ENCODE data around the gene PITX3. TPM values are rescaled to one million over a fixed set of nuclear protein-coding genes. Genes with fewer than 3 reads are reported as not detected.

Gene PITX3
- 1 to 10 TPM; 1.1 to 1.4 TPM for total RNA-seq

GRCh38 chr10:102241444-102242117, at the start of gene PITX3:
Gene PITX3, minus strand, starts transcription at chr10:102241512. Its CDS starts 9,432 bp downstream, at chr10:102232080.
- H3K4me3 Mint-ChIP-seq = peak within 1 kb of the TSS; percentile 64
- intact Hi-C loops (cut with micrococcal nuclease) = loop anchor here (5.0 kb wide), 1 partner anchor 401 kb away; the partner anchor contains the start of gene TRIM8
- ChIA-PET POLR2A (interaction anchor here (0.5 to 1.1 kb wide), 3 partner anchors 9 to 157 kb away, joined by 3 to 4 read pairs (median 3); no protein-coding TSS in a partner anchor), CTCF (interaction anchor here (0.6 to 19.9 kb wide), 5 partner anchors 11 to 111 kb away, joined by 3 to 1053 read pairs (median 4); no protein-coding TSS in a partner anchor)
- H3K36me3 Mint-ChIP-seq = peaks cover 4% of the 10 kb centered on the region
- H3K9me3 Mint-ChIP-seq = no peaks in the 10 kb centered on the region
- H3K4me1 Mint-ChIP-seq (ENCODE audit: low read depth) = peaks cover 24% of the 10 kb centered on the region
- peak; percentile 95 for DNase-seq
- H3K27ac Mint-ChIP-seq = no peak within 1 kb of the TSS
- peaks cover 19% of the 10 kb centered on the region for H3K27me3 Mint-ChIP-seq

DNA sequence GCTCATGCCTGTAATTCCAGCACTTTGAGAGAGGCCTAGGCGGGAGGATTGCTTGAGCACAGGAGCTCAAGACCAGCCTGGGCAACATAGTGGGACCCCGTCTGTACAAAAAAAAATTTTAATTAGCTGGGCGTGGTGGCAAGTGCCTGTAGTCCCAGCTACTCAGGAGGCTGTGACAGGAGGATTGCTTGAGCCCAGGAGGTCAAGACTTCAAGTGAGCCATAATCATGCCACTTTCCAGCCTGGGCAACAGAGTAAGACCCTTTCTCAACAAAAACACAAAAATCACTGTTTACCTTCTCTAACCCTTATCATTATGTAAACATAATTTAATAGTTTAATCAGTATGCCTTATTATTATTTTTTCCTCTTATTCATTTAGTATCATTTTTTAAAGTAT, 48.5 kb upstream of the PITX3 start:
- intact Hi-C loops (cut with micrococcal nuclease) = loop anchor here (5.0 kb wide), 2 partner anchors 58 to 103 kb away; no protein-coding TSS in a partner anchor
- ChIA-PET POLR2A (no interaction called here), CTCF (interaction anchor here (1.6 kb wide), 2 partner anchors 23 to 59 kb away, joined by 4 to 6 read pairs; no protein-coding TSS in a partner anchor)
- H3K4me3 Mint-ChIP-seq = no peak overlapping the region
- H3K27ac Mint-ChIP-seq = no peak overlapping the region
- H3K27me3 Mint-ChIP-seq = no peaks in the 10 kb centered on the region
- H3K9me3 Mint-ChIP-seq = no peaks in the 10 kb centered on the region
- peaks cover 51% of the 10 kb centered on the region for H3K4me1 Mint-ChIP-seq (ENCODE audit: low read depth)
- DNase-seq = no peak
- peaks cover 18% of the 10 kb centered on the region for H3K36me3 Mint-ChIP-seq

GRCh38 chr10:102289356-102289755, 48.0 kb upstream of the PITX3 start:
- Mint-ChIP-seq H3K27ac (no peak overlapping the region), H3K9me3 (no peaks in the 10 kb centered on the region), H3K36me3 (peaks cover 18% of the 10 kb centered on the region), H3K4me1 (ENCODE audit: low read depth) (peaks cover 56% of the 10 kb centered on the region), H3K27me3 (no peaks in the 10 kb centered on the region), H3K4me3 (no peak overlapping the region)
- ChIA-PET POLR2A (no interaction called here), CTCF (interaction anchor here (1.2 to 1.6 kb wide), 2 partner anchors 22 to 70 kb away, joined by 3 to 4 read pairs; no protein-coding TSS in a partner anchor)
- intact Hi-C loops (cut with micrococcal nuclease) = loop anchor here (5.0 kb wide), 2 partner anchors 57 to 102 kb away; no protein-coding TSS in a partner anchor
- no peak for DNase-seq

DNA sequence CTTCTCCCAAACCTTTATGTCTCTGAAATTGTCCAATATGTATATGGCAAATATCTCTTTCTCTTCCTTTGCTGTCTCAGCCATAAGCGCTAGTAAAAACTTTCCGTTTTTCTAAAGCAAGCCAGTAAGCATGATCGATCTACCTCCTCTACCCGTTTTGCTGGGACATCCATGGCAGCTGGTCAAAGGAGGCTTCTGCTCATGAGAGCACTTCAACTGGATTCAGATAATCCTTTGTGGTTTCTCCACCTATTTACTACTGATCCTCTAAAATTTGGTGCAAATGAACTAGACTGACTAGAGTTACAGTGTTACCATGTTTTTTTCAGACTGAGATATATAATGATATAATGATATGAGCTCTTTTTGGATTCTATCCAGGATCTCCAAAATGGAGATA, 46.7 kb upstream of the PITX3 start:
- POLR2A ChIA-PET = interaction anchor here (0.7 to 6.1 kb wide), 2 partner anchors 20 to 71 kb away, joined by 3 to 63 read pairs; no protein-coding TSS in a partner anchor
- Mint-ChIP-seq H3K9me3 (no peaks in the 10 kb centered on the region), H3K36me3 (peaks cover 18% of the 10 kb centered on the region), H3K4me3 (no peak overlapping the region), H3K4me1 (ENCODE audit: low read depth) (peaks cover 70% of the 10 kb centered on the region), H3K27ac (peak overlapping the region; percentile 76), H3K27me3 (no peaks in the 10 kb centered on the region)
- CTCF ChIA-PET = interaction anchor here (1.0 to 1.3 kb wide), 2 partner anchors 20 to 56 kb away, joined by 3 to 4 read pairs; no protein-coding TSS in a partner anchor
- intact Hi-C loops (cut with micrococcal nuclease) = loop anchor here (5.0 kb wide), 2 partner anchors 56 to 101 kb away; no protein-coding TSS in a partner anchor
- no peak for DNase-seq

DNA sequence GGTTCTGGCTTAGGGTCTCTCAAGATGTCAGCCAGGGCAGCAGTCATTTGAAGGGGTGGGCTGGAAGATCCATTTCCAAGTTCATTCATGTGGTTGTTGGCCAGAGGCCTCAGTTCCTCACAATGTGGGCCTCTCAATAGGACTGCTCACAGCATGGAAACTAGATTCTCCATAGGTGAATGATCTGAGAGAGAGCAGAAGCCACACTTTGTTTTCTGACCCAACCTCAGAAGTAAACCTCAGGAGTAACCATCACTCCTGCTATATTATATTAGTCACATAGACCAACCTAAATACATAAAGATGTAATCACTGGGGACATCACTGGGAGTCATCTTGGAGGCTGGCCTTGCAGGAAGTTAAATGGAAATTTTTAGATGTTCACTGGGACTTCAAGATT, 46.2 kb upstream of the PITX3 start:
- H3K4me1 Mint-ChIP-seq (ENCODE audit: low read depth) = peaks cover 74% of the 10 kb centered on the region
- intact Hi-C loops (cut with micrococcal nuclease) = loop anchor here (5.0 kb wide), 2 partner anchors 55 to 100 kb away; no protein-coding TSS in a partner anchor
- H3K4me3 Mint-ChIP-seq = no peak overlapping the region
- ChIA-PET CTCF (interaction anchor here (1.0 to 1.3 kb wide), 3 partner anchors 19 to 60 kb away, joined by 3 to 4 read pairs (median 3); no protein-coding TSS in a partner anchor), POLR2A (interaction anchor here (0.7 to 6.1 kb wide), 3 partner anchors 13 to 71 kb away, joined by 3 to 63 read pairs (median 3); no protein-coding TSS in a partner anchor)
- DNase-seq = peak; percentile 38
- H3K27ac Mint-ChIP-seq = peak overlapping the region; percentile 76
- H3K36me3 Mint-ChIP-seq = peaks cover 18% of the 10 kb centered on the region
- H3K9me3 Mint-ChIP-seq = no peaks in the 10 kb centered on the region
- no peaks in the 10 kb centered on the region for H3K27me3 Mint-ChIP-seq

GRCh38 chr10:102286216-102286615, 44.9 kb upstream of the PITX3 start:
- no peaks in the 10 kb centered on the region for H3K27me3 Mint-ChIP-seq
- DNase-seq = no peak
- peaks cover 77% of the 10 kb centered on the region for H3K4me1 Mint-ChIP-seq (ENCODE audit: low read depth)
- intact Hi-C loops (cut with micrococcal nuclease) = loop anchor here (5.0 kb wide), 2 partner anchors 54 to 99 kb away; no protein-coding TSS in a partner anchor
- H3K4me3 Mint-ChIP-seq = no peak overlapping the region
- ChIA-PET POLR2A (interaction anchor here (1.4 to 6.1 kb wide), 2 partner anchors 14 to 18 kb away, joined by 3 to 63 read pairs; no protein-coding TSS in a partner anchor), CTCF (interaction anchor here (0.7 to 4.1 kb wide), 6 partner anchors 36 to 299 kb away, joined by 3 to 32 read pairs (median 4); no protein-coding TSS in a partner anchor)
- no peaks in the 10 kb centered on the region for H3K9me3 Mint-ChIP-seq
- H3K36me3 Mint-ChIP-seq = peaks cover 21% of the 10 kb centered on the region
- H3K27ac Mint-ChIP-seq = peak overlapping the region; percentile 93

- no peaks in the 10 kb centered on the region for H3K27me3 Mint-ChIP-seq
- DNase-seq = no peak
- intact Hi-C loops (cut with micrococcal nuclease) = loop anchor here (2.0 to 5.0 kb wide), 3 partner anchors 40 to 98 kb away; partner anchors contain the start of gene GBF1
- peaks cover 24% of the 10 kb centered on the region for H3K36me3 Mint-ChIP-seq
- ChIA-PET CTCF (interaction anchor here (0.6 to 4.1 kb wide), 10 partner anchors 9 to 115 kb away, joined by 3 to 32 read pairs (median 4); no protein-coding TSS in a partner anchor), POLR2A (interaction anchor here (0.6 to 6.1 kb wide), 7 partner anchors 15 to 110 kb away, joined by 3 to 63 read pairs (median 7); partner anchors contain the start of gene GBF1)
- peak overlapping the region; percentile 32 for H3K4me3 Mint-ChIP-seq
- H3K4me1 Mint-ChIP-seq (ENCODE audit: low read depth) = peaks cover 84% of the 10 kb centered on the region
- no peaks in the 10 kb centered on the region for H3K9me3 Mint-ChIP-seq
- peak overlapping the region; percentile 93 for H3K27ac Mint-ChIP-seq
Measured at GRCh38 chr10:102285133-102285532, 43.8 kb upstream of the PITX3 start.

- CTCF ChIA-PET = interaction anchor here (0.6 to 4.1 kb wide), 8 partner anchors 13 to 114 kb away, joined by 3 to 32 read pairs (median 6); partner anchors contain the start of gene GBF1
- H3K27ac Mint-ChIP-seq = peak overlapping the region; percentile 93
- H3K4me1 Mint-ChIP-seq (ENCODE audit: low read depth) = peaks cover 89% of the 10 kb centered on the region
- intact Hi-C loops (cut with micrococcal nuclease) = loop anchor here (2.0 kb wide), 1 partner anchor 40 kb away; the partner anchor contains the start of gene GBF1
- DNase-seq = no peak
- POLR2A ChIA-PET = interaction anchor here (0.6 to 6.1 kb wide), 9 partner anchors 16 to 110 kb away, joined by 3 to 63 read pairs (median 6); partner anchors contain the start of gene GBF1
- no peaks in the 10 kb centered on the region for H3K9me3 Mint-ChIP-seq
- peaks cover 24% of the 10 kb centered on the region for H3K36me3 Mint-ChIP-seq
- peak overlapping the region; percentile 46 for H3K4me3 Mint-ChIP-seq
- no peaks in the 10 kb centered on the region for H3K27me3 Mint-ChIP-seq
Measured at GRCh38 chr10:102284531-102284930, 43.2 kb upstream of the PITX3 start.

GRCh38 chr10:102283890-102284289, 42.6 kb upstream of the PITX3 start:
- no peak for DNase-seq
- peak overlapping the region; percentile 93 for H3K27ac Mint-ChIP-seq
- peaks cover 85% of the 10 kb centered on the region for H3K4me1 Mint-ChIP-seq (ENCODE audit: low read depth)
- ChIA-PET POLR2A (interaction anchor here (0.7 to 6.1 kb wide), 6 partner anchors 16 to 58 kb away, joined by 3 to 63 read pairs (median 6); partner anchors contain the start of gene GBF1), CTCF (interaction anchor here (0.6 to 4.1 kb wide), 6 partner anchors 16 to 114 kb away, joined by 3 to 32 read pairs (median 6); partner anchors contain the start of gene GBF1)
- H3K9me3 Mint-ChIP-seq = no peaks in the 10 kb centered on the region
- H3K36me3 Mint-ChIP-seq = peaks cover 23% of the 10 kb centered on the region
- intact Hi-C loops (cut with micrococcal nuclease) = loop anchor here (1.0 to 2.0 kb wide), 5 partner anchors 16 to 54 kb away; partner anchors contain the start of gene GBF1
- peak overlapping the region; percentile 46 for H3K4me3 Mint-ChIP-seq
- no peaks in the 10 kb centered on the region for H3K27me3 Mint-ChIP-seq

- Mint-ChIP-seq H3K36me3 (peaks cover 24% of the 10 kb centered on the region), H3K4me1 (ENCODE audit: low read depth) (peaks cover 85% of the 10 kb centered on the region), H3K4me3 (peak overlapping the region; percentile 46), H3K9me3 (no peaks in the 10 kb centered on the region), H3K27ac (peak overlapping the region; percentile 93), H3K27me3 (no peaks in the 10 kb centered on the region)
- ChIA-PET CTCF (interaction anchor here (0.6 to 4.1 kb wide), 7 partner anchors 12 to 114 kb away, joined by 3 to 32 read pairs (median 7); partner anchors contain the start of gene GBF1), POLR2A (interaction anchor here (0.7 to 6.1 kb wide), 5 partner anchors 15 to 58 kb away, joined by 5 to 63 read pairs (median 6); partner anchors contain the start of gene GBF1)
- intact Hi-C loops (cut with micrococcal nuclease) = loop anchor here (1.0 kb wide), 4 partner anchors 15 to 55 kb away; no protein-coding TSS in a partner anchor
- peak; percentile 40 for DNase-seq
Measured at GRCh38 chr10:102283488-102283887, 42.2 kb upstream of the PITX3 start.

DNA sequence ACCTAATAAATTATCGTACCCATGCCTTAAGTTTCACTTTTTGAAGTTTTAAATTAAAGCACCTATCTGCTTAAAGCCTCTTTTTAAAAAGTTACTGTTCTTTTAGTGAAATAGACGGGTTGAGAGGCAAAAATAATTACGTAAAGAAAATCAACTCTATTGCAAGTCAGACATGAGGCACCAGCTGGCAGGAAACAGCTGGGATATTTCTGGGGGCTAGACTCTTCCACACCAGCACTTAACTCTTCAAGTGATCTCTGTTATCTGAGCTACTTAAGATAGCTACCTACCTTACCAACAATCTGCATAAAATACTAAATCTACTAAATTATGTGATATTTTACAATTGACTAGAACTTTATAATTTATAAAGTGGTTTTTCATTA, 39.8 kb upstream of the PITX3 start:
- H3K4me1 Mint-ChIP-seq (ENCODE audit: low read depth) = peaks cover 65% of the 10 kb centered on the region
- POLR2A ChIA-PET = no interaction called here
- intact Hi-C loops (cut with micrococcal nuclease) = no loop called here
- CTCF ChIA-PET = no interaction called here
- H3K9me3 Mint-ChIP-seq = no peaks in the 10 kb centered on the region
- no peak overlapping the region for H3K4me3 Mint-ChIP-seq
- H3K27me3 Mint-ChIP-seq = no peaks in the 10 kb centered on the region
- DNase-seq = no peak
- H3K36me3 Mint-ChIP-seq = peaks cover 10% of the 10 kb centered on the region
- H3K27ac Mint-ChIP-seq = no peak overlapping the region

Data from activated CD4-positive, alpha-beta memory T cell treated with anti-CD3 and anti-CD28 coated beads for 36 hours (primary cell).